Mesendoderm (in vitro differentiated cells): Measurements from ENCODE around the gene TMEM8B.

Source experiments
- DNase-seq: peaks from one replicate; pipeline ENCODE4 v3.0.0; 2013
- H2AK5ac ChIP-seq: 2 replicates; pipeline ENCODE4 v1.6.1; 2013; ENCODE audit warnings: low read length, inconsistent platforms
- H2BK120ac ChIP-seq: 2 replicates; pipeline ENCODE4 v1.6.1; 2013; ENCODE audit warnings: low read depth, mild to moderate bottlenecking, low read length, moderate library complexity, mixed read lengths
- H2BK15ac ChIP-seq: replicated peaks from 2 replicates; pipeline ENCODE4 v1.6.1; 2013; ENCODE audit warnings: low read depth, mild to moderate bottlenecking, moderate library complexity
- H2BK5ac ChIP-seq: 2 replicates; pipeline ENCODE4 v1.6.1; 2013; ENCODE audit warnings: low read length, inconsistent platforms
- H3K18ac ChIP-seq: 2 replicates; pipeline ENCODE4 v1.6.1; 2013; ENCODE audit warnings: mild to moderate bottlenecking, low read length, mixed read lengths
- H3K23ac ChIP-seq: one replicate; pipeline ENCODE4 v1.6.1; 2013; ENCODE audit warnings: low read length
- H3K27ac ChIP-seq: 2 replicates; pipeline ENCODE4 v1.5.1; 2013; ENCODE audit warnings: low read depth, mild to moderate bottlenecking, inconsistent platforms, low read length, moderate library complexity
- H3K27me3 ChIP-seq: 2 replicates; pipeline ENCODE4 v1.6.1; 2013; ENCODE audit warnings: low read length, control low read depth, mild to moderate bottlenecking, inconsistent platforms; ENCODE audit not compliant: insufficient read depth, poor library complexity
- H3K36me3 ChIP-seq: 2 replicates; pipeline ENCODE4 v1.6.1; 2013; ENCODE audit warnings: low read length, inconsistent platforms; ENCODE audit not compliant: control insufficient read depth, insufficient read depth
- H3K4ac ChIP-seq: one replicate; pipeline ENCODE4 v1.6.1; 2013; ENCODE audit warnings: low read depth, mild to moderate bottlenecking, low read length, moderate library complexity
- H3K4me1 ChIP-seq: 2 replicates; pipeline ENCODE4 v1.6.1; 2013; ENCODE audit warnings: low read depth, low read length, inconsistent platforms; ENCODE audit not compliant: control insufficient read depth
- H3K4me2 ChIP-seq: 2 replicates; pipeline ENCODE4 v1.6.1; 2013; ENCODE audit warnings: low read length
- H3K4me3 ChIP-seq: 2 replicates; pipeline ENCODE4 v1.5.1; 2013; ENCODE audit warnings: mild to moderate bottlenecking, low read length
- H3K56ac ChIP-seq: one replicate; pipeline ENCODE4 v1.6.1; 2013; ENCODE audit warnings: low read length
- H3K79me1 ChIP-seq: 2 replicates; pipeline ENCODE4 v1.6.1; 2013; ENCODE audit warnings: low read length, inconsistent platforms
- H3K79me2 ChIP-seq: 2 replicates; pipeline ENCODE4 v1.6.1; 2013; ENCODE audit warnings: mild to moderate bottlenecking, low read length; ENCODE audit not compliant: control insufficient read depth, insufficient read depth
- H3K9ac ChIP-seq: 2 replicates; pipeline ENCODE4 v1.6.1; 2013; ENCODE audit warnings: low read length, inconsistent platforms
- H4K5ac ChIP-seq: one replicate; pipeline ENCODE4 v1.6.1; 2013; ENCODE audit warnings: low read length
- H4K8ac ChIP-seq: one replicate; pipeline ENCODE4 v1.6.1; 2013; ENCODE audit warnings: low read depth, mild to moderate bottlenecking, control low read depth, low read length, moderate library complexity
- WGBS: extraction: QIAGEN DNeasy Blood & Tissue Kit; methylation state at CpG from one replicate; pipeline ENCODE4 v1.1.7; 2013; ENCODE audit warnings: low lambda C conversion rate, missing lambda C conversion rate; ENCODE audit not compliant: insufficient coverage; ENCODE audit errors: extremely low coverage; 5-methylcytosine and 5-hydroxymethylcytosine counted together

Gene TMEM8B

GRCh38 chr9:35813434-35814105 is 15.5 kb upstream of the TMEM8B start:
- Histone ChIP-seq H3K4me3 (no peak overlapping the region), H3K4me1 (peaks cover 4% of the 10 kb centered on the region), H2BK120ac (no peak overlapping the region), H3K18ac (no peak overlapping the region), H3K79me2 (no peaks in the 10 kb centered on the region), H3K4me2 (no peak overlapping the region), H4K5ac (no peak overlapping the region), H2BK5ac (no peak overlapping the region), H4K8ac (no peak overlapping the region), H3K23ac (no peak overlapping the region), H3K9ac (peak overlapping the region; percentile 5), H3K79me1 (no peaks in the 10 kb centered on the region), H3K27ac (no peak overlapping the region), H3K56ac (no peak overlapping the region), H2BK15ac (no peak overlapping the region), H2AK5ac (no peak overlapping the region), H3K4ac (no peak overlapping the region), H3K36me3 (no peaks in the 10 kb centered on the region), H3K27me3 (no peaks in the 10 kb centered on the region)
- WGBS, result no CpG with 5 or more reads among the region's 10 CpGs
- DNase-seq, result peak; percentile 91

DNA sequence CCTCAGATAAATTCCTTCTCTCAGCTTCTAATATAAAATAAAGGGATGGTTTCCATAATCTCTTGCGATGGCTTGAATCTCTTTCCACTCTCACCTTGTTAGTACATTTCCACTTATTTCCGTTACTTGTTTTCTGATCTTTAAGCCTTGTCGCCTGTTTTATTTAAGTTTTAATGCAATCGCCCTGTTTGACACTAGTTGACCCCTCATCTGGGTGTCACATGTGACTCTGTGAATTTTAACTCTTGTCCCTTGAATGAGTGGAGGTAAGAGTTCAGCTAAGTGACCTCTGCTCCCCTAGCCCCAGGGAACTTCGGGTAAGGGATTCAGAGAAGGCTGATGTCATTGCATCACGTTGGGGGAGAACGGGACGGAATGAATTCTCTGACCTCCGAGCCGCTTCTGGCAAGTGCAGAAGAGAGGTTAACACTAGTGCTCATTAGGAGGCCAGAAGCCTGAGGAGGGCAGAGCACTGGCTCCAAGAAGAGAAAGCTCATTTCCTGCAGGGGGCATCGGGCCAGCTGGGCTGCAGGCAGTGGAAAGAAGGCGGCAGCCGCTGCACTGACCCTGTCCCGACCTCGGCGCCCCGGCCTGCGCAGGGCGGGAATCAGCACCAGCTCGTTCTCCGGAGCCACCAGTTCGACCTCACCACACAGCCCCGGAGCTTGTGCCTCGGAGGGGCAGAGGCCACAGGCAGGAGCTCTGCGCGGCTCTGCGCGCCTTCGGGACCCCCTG is 14.8 kb upstream of the TMEM8B start:
- peak overlapping the region; percentile 94 for H3K9ac ChIP-seq
- H2BK5ac ChIP-seq, result peak overlapping the region; percentile 61
- H3K4ac ChIP-seq, result peak overlapping the region; percentile 49
- peak overlapping the region; percentile 76 for H3K4me3 ChIP-seq
- peak overlapping the region; percentile 98 for H3K56ac ChIP-seq
- H2AK5ac ChIP-seq, result no peak overlapping the region
- H3K27me3 ChIP-seq, result no peaks in the 10 kb centered on the region
- H4K8ac ChIP-seq, result peak overlapping the region; percentile 56
- DNase-seq, result peak; percentile 95
- H2BK15ac ChIP-seq, result no peak overlapping the region
- no peak overlapping the region for H4K5ac ChIP-seq
- H3K4me1 ChIP-seq, result peaks cover 4% of the 10 kb centered on the region
- H3K27ac ChIP-seq, result peak overlapping the region; percentile 99
- H3K36me3 ChIP-seq, result no peaks in the 10 kb centered on the region
- no peaks in the 10 kb centered on the region for H3K79me1 ChIP-seq
- peak overlapping the region; percentile 83 for H3K23ac ChIP-seq
- H3K18ac ChIP-seq, result peak overlapping the region; percentile 98
- peak overlapping the region; percentile 71 for H3K4me2 ChIP-seq
- H2BK120ac ChIP-seq, result no peak overlapping the region
- no CpG with 5 or more reads among the region's 29 CpGs for WGBS
- H3K79me2 ChIP-seq, result no peaks in the 10 kb centered on the region

- Histone ChIP-seq H3K36me3 (no peaks in the 10 kb centered on the region), H3K9ac (peak within 1 kb of the TSS; percentile 94), H4K5ac (no peak within 1 kb of the TSS), H3K4ac (peak within 1 kb of the TSS; percentile 49), H3K79me2 (no peaks in the 10 kb centered on the region), H3K56ac (peak within 1 kb of the TSS; percentile 98), H3K27ac (peak within 1 kb of the TSS; percentile 99), H3K4me1 (peaks cover 4% of the 10 kb centered on the region), H2AK5ac (no peak within 1 kb of the TSS), H3K4me2 (peak within 1 kb of the TSS; percentile 73), H2BK5ac (peak within 1 kb of the TSS; percentile 61), H4K8ac (peak within 1 kb of the TSS; percentile 56), H3K4me3 (peak within 1 kb of the TSS; percentile 76), H2BK15ac (no peak within 1 kb of the TSS), H2BK120ac (no peak within 1 kb of the TSS), H3K23ac (peak within 1 kb of the TSS; percentile 83), H3K79me1 (no peaks in the 10 kb centered on the region), H3K27me3 (no peaks in the 10 kb centered on the region), H3K18ac (peak within 1 kb of the TSS; percentile 98)
- WGBS, result no CpG with 5 or more reads among the region's 52 CpGs
- DNase-seq, result peak; percentile 99
These were observed 14.0 kb upstream of the TMEM8B start, which contains the start of gene HINT2 for GRCh38 chr9:35814841-35815543. TSS of gene HINT2 (minus strand) at chr9:35815042. CDS start at chr9:35814979, 63 bp downstream.

GRCh38 chr9:35816708-35817107 is 12.3 kb upstream of the TMEM8B start:
- H3K27me3 ChIP-seq, result no peaks in the 10 kb centered on the region
- H2BK5ac ChIP-seq, result no peak overlapping the region
- no peak overlapping the region for H4K8ac ChIP-seq
- no peak overlapping the region for H3K23ac ChIP-seq
- H2BK120ac ChIP-seq, result no peak overlapping the region
- H3K4me1 ChIP-seq, result peaks cover 4% of the 10 kb centered on the region
- H3K27ac ChIP-seq, result no peak overlapping the region
- H3K18ac ChIP-seq, result no peak overlapping the region
- H4K5ac ChIP-seq, result no peak overlapping the region
- H3K79me2 ChIP-seq, result no peaks in the 10 kb centered on the region
- no peaks in the 10 kb centered on the region for H3K36me3 ChIP-seq
- H3K4me2 ChIP-seq, result no peak overlapping the region
- no peak overlapping the region for H3K9ac ChIP-seq
- no peak overlapping the region for H2AK5ac ChIP-seq
- peak; percentile 74 for DNase-seq
- no CpG with 5 or more reads among the region's 1 CpG for WGBS
- H3K56ac ChIP-seq, result no peak overlapping the region
- H2BK15ac ChIP-seq, result no peak overlapping the region
- H3K4me3 ChIP-seq, result no peak overlapping the region
- no peaks in the 10 kb centered on the region for H3K79me1 ChIP-seq
- H3K4ac ChIP-seq, result no peak overlapping the region

DNA sequence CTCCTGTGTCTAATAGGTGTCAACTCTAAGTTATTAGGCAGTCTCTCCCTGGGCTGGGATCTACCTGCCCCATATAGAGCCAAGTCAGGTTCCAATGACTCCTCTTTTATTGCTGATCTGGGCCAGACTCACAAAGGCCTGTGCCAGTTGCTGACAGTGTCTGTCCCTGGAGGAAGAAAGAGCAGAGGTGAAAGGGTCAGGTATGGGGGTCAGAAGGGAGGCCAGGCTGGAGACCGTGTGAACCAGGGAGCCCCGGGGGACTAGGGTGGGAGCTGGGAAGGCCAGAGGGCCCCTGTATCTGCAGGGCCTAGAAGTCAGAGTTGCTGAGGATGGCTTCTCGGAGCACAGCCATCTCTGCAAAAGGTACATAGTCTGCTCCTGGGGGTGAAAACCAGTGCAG is 10.7 kb upstream of the TMEM8B start:
- H3K18ac ChIP-seq, result no peak overlapping the region
- H3K27me3 ChIP-seq, result no peaks in the 10 kb centered on the region
- no peak overlapping the region for H2BK5ac ChIP-seq
- no peak overlapping the region for H2BK120ac ChIP-seq
- no peaks in the 10 kb centered on the region for H3K79me1 ChIP-seq
- H3K79me2 ChIP-seq, result no peaks in the 10 kb centered on the region
- H3K9ac ChIP-seq, result no peak overlapping the region
- no peak overlapping the region for H2BK15ac ChIP-seq
- no peak overlapping the region for H3K56ac ChIP-seq
- H3K4me2 ChIP-seq, result no peak overlapping the region
- H4K5ac ChIP-seq, result no peak overlapping the region
- H4K8ac ChIP-seq, result no peak overlapping the region
- H3K4me1 ChIP-seq, result peaks cover 4% of the 10 kb centered on the region
- DNase-seq, result no peak
- H3K27ac ChIP-seq, result no peak overlapping the region
- no peaks in the 10 kb centered on the region for H3K36me3 ChIP-seq
- no CpG with 5 or more reads among the region's 3 CpGs for WGBS
- H3K4ac ChIP-seq, result no peak overlapping the region
- no peak overlapping the region for H3K4me3 ChIP-seq
- no peak overlapping the region for H3K23ac ChIP-seq
- no peak overlapping the region for H2AK5ac ChIP-seq
